Trophoblast cell (in vitro differentiated cells and primary cell): Measurements from ENCODE around the gene EPHA6.

Source experiments
- DNase-seq, 2 donors: peaks; one replicate each; pipeline ENCODE4 v3.0.0-alpha.2; 2016
- H2AFZ ChIP-seq: 2 replicates; pipeline ENCODE4 v1.6.1; 2013; ENCODE audit warnings: low read length, moderate library complexity, mild to moderate bottlenecking; ENCODE audit not compliant: insufficient read depth, poor library complexity
- H2AK5ac ChIP-seq: 2 replicates; pipeline ENCODE4 v1.6.1; 2013; ENCODE audit warnings: mild to moderate bottlenecking, low read length
- H2BK120ac ChIP-seq: 2 replicates; pipeline ENCODE4 v1.6.1; 2013; ENCODE audit warnings: low read length, mild to moderate bottlenecking, moderate library complexity; ENCODE audit not compliant: insufficient read depth, poor library complexity
- H2BK12ac ChIP-seq: 2 replicates; pipeline ENCODE4 v1.6.1; 2013; ENCODE audit warnings: mild to moderate bottlenecking, low read length, moderate library complexity
- H2BK5ac ChIP-seq: 2 replicates; pipeline ENCODE4 v1.6.1; 2013; ENCODE audit warnings: low read length, low read depth, moderate library complexity, mild to moderate bottlenecking; ENCODE audit not compliant: poor library complexity
- H3K14ac ChIP-seq: 2 replicates; pipeline ENCODE4 v1.6.1; 2013; ENCODE audit warnings: mild to moderate bottlenecking, low read length
- H3K18ac ChIP-seq: 2 replicates; pipeline ENCODE4 v1.6.1; 2013; ENCODE audit warnings: mild to moderate bottlenecking, low read length
- H3K23ac ChIP-seq: 2 replicates; pipeline ENCODE4 v1.6.1; 2013; ENCODE audit warnings: low read length
- H3K27ac ChIP-seq: 2 replicates; pipeline ENCODE4 v1.5.1; 2013; ENCODE audit warnings: low read depth, mild to moderate bottlenecking, inconsistent platforms, low read length, moderate library complexity
- H3K27me3 ChIP-seq: 2 replicates; pipeline ENCODE4 v1.6.1; 2013; ENCODE audit warnings: inconsistent platforms, mild to moderate bottlenecking, low read length, moderate library complexity; ENCODE audit not compliant: insufficient read depth
- H3K36me3 ChIP-seq, 2 experiments: 1 replicate in 1 of 2; 2 replicates in 1 of 2; pipeline ENCODE4 v1.6.1; 2013; ENCODE audit warnings: low read length in 2 of 2, mild to moderate bottlenecking in 2 of 2, moderate library complexity in 1 of 2; ENCODE audit not compliant: insufficient read depth in 2 of 2, control insufficient read depth in 1 of 2
- H3K4ac ChIP-seq: 2 replicates; pipeline ENCODE4 v1.6.1; 2013; ENCODE audit warnings: low read depth, mild to moderate bottlenecking, low read length, moderate library complexity
- H3K4me1 ChIP-seq, 2 experiments: 1 replicate in 1 of 2; 2 replicates in 1 of 2; pipeline ENCODE4 v1.6.1; 2013; ENCODE audit warnings: low read length in 2 of 2, mild to moderate bottlenecking in 2 of 2, moderate library complexity in 1 of 2; ENCODE audit not compliant: insufficient read depth in 2 of 2, control insufficient read depth in 1 of 2
- H3K4me2 ChIP-seq: 2 replicates; pipeline ENCODE4 v1.6.1; 2013; ENCODE audit warnings: inconsistent platforms, mild to moderate bottlenecking, low read length, moderate library complexity
- H3K4me3 ChIP-seq: 2 replicates; pipeline ENCODE4 v1.5.1; 2013; ENCODE audit warnings: mild to moderate bottlenecking, low read depth, low read length, inconsistent platforms
- H3K79me1 ChIP-seq: one replicate; pipeline ENCODE4 v1.6.1; 2013; ENCODE audit warnings: low read length
- H3K79me2 ChIP-seq: 2 replicates; pipeline ENCODE4 v1.6.1; 2013; ENCODE audit warnings: low read length, mild to moderate bottlenecking; ENCODE audit not compliant: control insufficient read depth, insufficient read depth, poor library complexity
- H3K9ac ChIP-seq: 2 replicates; pipeline ENCODE4 v1.6.1; 2013; ENCODE audit warnings: mild to moderate bottlenecking, low read length
- H3K9me3 ChIP-seq: 2 replicates; pipeline ENCODE4 v1.6.1; 2013; ENCODE audit warnings: low read depth, mild to moderate bottlenecking, control low read depth, inconsistent platforms, low read length; ENCODE audit not compliant: insufficient read depth
- H4K12ac ChIP-seq: 2 replicates; pipeline ENCODE4 v1.6.1; 2013; ENCODE audit warnings: low read depth, mild to moderate bottlenecking, low read length, moderate library complexity
- H4K8ac ChIP-seq: 2 replicates; pipeline ENCODE4 v1.6.1; 2013; ENCODE audit warnings: low read depth, mild to moderate bottlenecking, low read length, moderate library complexity
- H4K91ac ChIP-seq: one replicate; pipeline ENCODE4 v1.6.1; 2013; ENCODE audit warnings: low read depth, mild to moderate bottlenecking, low read length, moderate library complexity
- WGBS: extraction: QIAGEN DNeasy Blood & Tissue Kit; methylation state at CpG from one replicate; pipeline ENCODE4 v1.1.7; 2013; ENCODE audit warnings: missing lambda C conversion rate; ENCODE audit not compliant: insufficient read length, insufficient coverage; ENCODE audit errors: extremely low coverage; 5-methylcytosine and 5-hydroxymethylcytosine counted together

The EPHA6 gene

DNA sequence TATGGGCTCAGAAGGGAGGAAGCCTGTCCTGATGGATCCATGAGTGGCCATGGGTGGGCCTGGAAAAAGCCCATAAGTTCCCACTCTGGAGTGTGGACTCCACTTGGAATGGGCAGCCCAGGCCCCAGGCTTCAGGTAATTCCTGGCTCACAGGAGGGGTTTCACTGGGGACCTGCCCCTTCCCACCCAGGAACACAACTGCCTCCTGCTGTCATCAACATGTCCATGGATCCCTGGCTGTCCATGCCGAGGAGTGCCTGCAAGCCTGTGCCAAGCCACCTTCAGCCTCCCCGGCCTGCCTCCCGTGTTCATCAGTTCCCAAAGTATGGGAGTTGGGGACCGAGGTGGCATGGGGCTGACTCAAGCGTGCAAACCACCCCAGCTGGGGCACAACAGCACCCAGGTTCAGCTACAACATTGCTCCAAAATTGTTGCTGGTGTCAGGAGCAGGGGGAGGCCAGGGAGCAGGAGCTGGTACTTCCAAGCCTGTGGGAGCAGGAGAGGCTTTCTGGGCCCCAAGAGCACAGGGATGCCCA lies 479.3 kb downstream of the EPHA6 start:
- Histone ChIP-seq H4K8ac (no peak overlapping the region), H3K18ac (no peak overlapping the region), H3K79me2 (no peaks in the 10 kb centered on the region), H3K27ac (no peak overlapping the region), H2AK5ac (no peak overlapping the region), H4K12ac (peak overlapping the region; percentile 6), H3K4ac (no peak overlapping the region), H3K23ac (no peak overlapping the region), H3K9me3 (peaks cover 5% of the 10 kb centered on the region), H2AFZ (peak overlapping the region; percentile 24), H3K4me1 (no peaks in the 10 kb centered on the region), H3K4me3 (no peak overlapping the region), H4K91ac (no peak overlapping the region), H3K79me1 (no peaks in the 10 kb centered on the region), H3K9ac (no peak overlapping the region), H3K14ac (no peak overlapping the region), H3K36me3 (no peaks in the 10 kb centered on the region), H3K4me2 (no peak overlapping the region), H3K27me3 (no peaks in the 10 kb centered on the region), H2BK120ac (no peak overlapping the region), H2BK12ac (no peak overlapping the region), H2BK5ac (no peak overlapping the region)
- DNase-seq: no peak
- no CpG with 5 or more reads among the region's 5 CpGs for WGBS

DNA sequence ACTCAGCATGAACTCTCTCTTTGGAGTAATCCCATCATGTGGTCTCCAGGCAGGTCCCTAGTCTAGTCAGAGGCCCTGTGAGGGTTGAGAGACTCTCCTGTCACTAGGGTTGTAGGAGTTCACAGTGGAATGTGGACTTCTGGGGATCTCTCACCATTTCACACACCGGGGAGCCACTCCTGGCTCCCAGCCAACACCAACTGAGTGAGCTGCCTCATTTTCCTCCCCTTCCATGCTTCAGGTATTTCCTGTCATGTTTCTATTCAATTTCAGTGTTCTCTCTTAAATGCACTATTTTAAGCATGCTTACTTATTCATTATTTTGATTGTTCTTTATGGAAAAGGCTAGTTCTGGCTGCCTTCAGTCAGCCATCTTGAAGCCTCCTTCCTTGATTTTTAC lies 482.6 kb downstream of the EPHA6 start:
- Histone ChIP-seq H4K12ac (no peak overlapping the region), H3K4ac (no peak overlapping the region), H3K14ac (no peak overlapping the region), H3K36me3 (no peaks in the 10 kb centered on the region), H3K27ac (no peak overlapping the region), H2BK120ac (no peak overlapping the region), H3K4me3 (no peak overlapping the region), H3K4me1 (no peaks in the 10 kb centered on the region), H2BK12ac (no peak overlapping the region), H3K18ac (no peak overlapping the region), H4K91ac (no peak overlapping the region), H3K4me2 (no peak overlapping the region), H4K8ac (no peak overlapping the region), H3K27me3 (no peaks in the 10 kb centered on the region), H3K79me2 (no peaks in the 10 kb centered on the region), H2BK5ac (no peak overlapping the region), H2AFZ (no peak overlapping the region), H2AK5ac (no peak overlapping the region), H3K9ac (no peak overlapping the region), H3K9me3 (peaks cover 4% of the 10 kb centered on the region), H3K79me1 (no peaks in the 10 kb centered on the region), H3K23ac (no peak overlapping the region)
- no CpG with 5 or more reads among the region's 1 CpG for WGBS
- no peak for DNase-seq

DNA sequence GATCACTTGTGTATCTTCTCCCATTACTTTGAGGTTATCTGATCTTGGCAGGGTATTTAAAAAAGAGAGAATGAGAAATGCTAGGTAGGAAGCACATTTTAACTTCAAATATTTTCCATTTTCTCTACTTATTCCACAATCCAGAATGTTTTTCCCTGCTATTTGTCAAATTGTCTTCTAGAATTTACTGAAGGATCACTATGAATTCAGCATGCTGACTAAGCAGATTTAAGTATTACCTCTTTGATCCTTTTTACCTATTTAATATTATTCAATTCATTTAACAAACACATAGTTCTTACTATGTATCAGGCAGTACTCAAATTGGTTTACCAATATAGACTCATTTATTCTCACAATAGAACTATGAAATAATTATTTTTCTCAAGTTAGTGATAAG lies 486.7 kb downstream of the EPHA6 start:
- Histone ChIP-seq H3K27ac (no peak overlapping the region), H3K36me3 (no peaks in the 10 kb centered on the region), H4K91ac (no peak overlapping the region), H3K9me3 (no peaks in the 10 kb centered on the region), H3K4me1 (no peaks in the 10 kb centered on the region), H4K8ac (no peak overlapping the region), H3K23ac (no peak overlapping the region), H2AFZ (no peak overlapping the region), H2AK5ac (no peak overlapping the region), H3K79me2 (no peaks in the 10 kb centered on the region), H2BK120ac (no peak overlapping the region), H3K27me3 (no peaks in the 10 kb centered on the region), H3K4me3 (no peak overlapping the region), H3K4me2 (no peak overlapping the region), H3K18ac (no peak overlapping the region), H4K12ac (no peak overlapping the region), H3K9ac (no peak overlapping the region), H2BK12ac (no peak overlapping the region), H3K14ac (no peak overlapping the region), H3K4ac (no peak overlapping the region), H3K79me1 (no peaks in the 10 kb centered on the region), H2BK5ac (no peak overlapping the region)
- no peak for DNase-seq

DNA sequence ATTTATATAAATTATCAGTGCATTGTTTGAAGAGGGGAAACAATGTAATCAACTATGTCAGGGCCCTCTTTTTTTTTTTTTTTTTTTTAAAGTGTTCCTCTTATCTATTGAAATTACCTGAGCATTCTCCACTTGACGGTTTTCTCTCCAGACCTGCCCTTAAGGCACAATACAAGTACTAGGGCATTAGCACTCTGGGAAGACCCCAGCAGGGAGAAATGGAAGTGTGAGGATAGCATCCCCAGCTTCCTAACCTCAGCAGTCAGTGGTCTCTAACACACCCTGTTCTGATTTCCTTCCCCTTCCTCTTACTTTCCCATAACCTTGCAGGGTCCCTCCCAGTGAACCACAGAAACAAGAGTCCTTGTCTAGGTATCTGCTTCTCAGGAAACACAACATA lies 491.8 kb downstream of the EPHA6 start:
- Histone ChIP-seq H3K4me2 (no peak overlapping the region), H3K4me1 (no peaks in the 10 kb centered on the region), H4K91ac (no peak overlapping the region), H3K23ac (no peak overlapping the region), H3K18ac (no peak overlapping the region), H2BK5ac (no peak overlapping the region), H3K79me2 (no peaks in the 10 kb centered on the region), H3K9me3 (no peaks in the 10 kb centered on the region), H3K9ac (no peak overlapping the region), H3K79me1 (no peaks in the 10 kb centered on the region), H3K4me3 (no peak overlapping the region), H4K12ac (no peak overlapping the region), H3K27ac (no peak overlapping the region), H3K4ac (no peak overlapping the region), H2BK120ac (no peak overlapping the region), H2BK12ac (no peak overlapping the region), H3K36me3 (no peaks in the 10 kb centered on the region), H4K8ac (no peak overlapping the region), H2AFZ (no peak overlapping the region), H3K27me3 (no peaks in the 10 kb centered on the region), H3K14ac (no peak overlapping the region), H2AK5ac (no peak overlapping the region)
- DNase-seq: no peak
- no CpG with 5 or more reads among the region's 1 CpG for WGBS
